Osteocyte (in vitro differentiated cells): Measurements from ENCODE around the gene CHCT1. TPM values are rescaled to one million over a fixed set of nuclear protein-coding genes. Genes with fewer than 3 reads are reported as not detected.
A peak's percentile ranks its signal among the peaks of the same experiment; 100 is the strongest.
"Not testable (repeated sequence)": the region's sequence is repeated elsewhere in the genome, so short reads cannot be mapped to it uniquely, and the experiment has no call there.

Source experiments
- DNase-seq: peaks from one replicate; pipeline ENCODE4 v3.0.0; 2021; ENCODE audit warnings: mixed read lengths; ENCODE audit not compliant: unreplicated experiment; ENCODE audit errors: extremely low spot score
- H3K27ac Mint-ChIP-seq: one replicate; pipeline ENCODE4 v1.8.0; 2021; ENCODE audit warnings: mild to moderate bottlenecking, mixed read lengths; ENCODE audit not compliant: unreplicated experiment
- H3K27me3 Mint-ChIP-seq: one replicate; pipeline ENCODE4 v1.8.0; 2021; ENCODE audit warnings: mixed read lengths; ENCODE audit not compliant: unreplicated experiment
- H3K36me3 Mint-ChIP-seq: one replicate; pipeline ENCODE4 v1.8.0; 2021; ENCODE audit warnings: mixed read lengths; ENCODE audit not compliant: unreplicated experiment
- H3K4me1 Mint-ChIP-seq: one replicate; pipeline ENCODE4 v1.8.0; 2021; ENCODE audit warnings: mixed read lengths; ENCODE audit not compliant: unreplicated experiment
- H3K4me3 Mint-ChIP-seq: one replicate; pipeline ENCODE4 v1.8.0; 2021; ENCODE audit warnings: mild to moderate bottlenecking, moderate library complexity, mixed read lengths; ENCODE audit not compliant: unreplicated experiment
- H3K9me3 Mint-ChIP-seq: one replicate; pipeline ENCODE4 v1.8.0; 2021; ENCODE audit warnings: mixed read lengths; ENCODE audit not compliant: unreplicated experiment
- long read RNA-seq: library from polyadenylated mRNA; unstranded; transcript quantifications from one replicate; pipeline ENCODE4 v2.0.0, GENCODE V29; 2021
- total RNA-seq: library from RNA; stranded (reverse); gene quantifications from 2 replicates; pipeline ENCODE4 v1.2.1, GENCODE V29; 2021
- TF ChIP-seq, protein P1 (sequence below): fragments of 200-600 bp; sonication (generic); IDR thresholded peaks from 2 replicates; pipeline ENCODE4 v1.5.0; 2021; ENCODE audit warnings: antibody characterized with exemption, mild to moderate bottlenecking, moderate library complexity

Gene CHCT1
- not detected in 2 replicates for total RNA-seq
- long read RNA-seq = 0 reads

DNA sequence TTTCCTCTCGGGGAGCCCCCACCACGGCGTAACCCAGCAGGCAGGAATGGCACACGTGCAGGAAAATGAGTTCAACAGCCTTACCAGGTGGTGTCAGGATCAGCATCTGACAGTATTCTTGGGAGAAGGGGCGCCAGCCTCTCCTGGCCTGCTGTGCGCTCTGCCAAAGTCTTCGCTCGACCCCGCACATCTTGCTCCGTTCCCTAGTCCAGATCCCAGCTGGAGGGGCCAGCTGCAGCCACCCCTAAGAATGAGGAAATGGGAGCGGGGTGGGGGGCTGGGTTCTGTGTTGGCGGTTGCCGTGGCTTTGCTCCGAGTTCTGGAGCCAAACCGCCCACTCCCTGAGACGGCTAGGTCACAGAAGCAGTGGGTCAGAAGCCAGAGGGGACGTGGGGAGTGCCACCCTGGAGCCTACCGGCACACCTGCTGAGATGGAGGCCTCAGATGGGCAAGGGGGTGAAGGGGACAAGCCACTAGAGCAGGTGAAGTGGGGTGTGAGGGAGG, at the start of gene CHCT1:
Gene CHCT1 (plus strand): TSS at position 328 of the 504 bp plus-strand sequence. CDS start 104 bp downstream, at position 432.
- H3K4me3 Mint-ChIP-seq = peak within 1 kb of the TSS; percentile 70
- no peaks in the 10 kb centered on the region for H3K9me3 Mint-ChIP-seq
- TF ChIP-seq, protein P1, sequence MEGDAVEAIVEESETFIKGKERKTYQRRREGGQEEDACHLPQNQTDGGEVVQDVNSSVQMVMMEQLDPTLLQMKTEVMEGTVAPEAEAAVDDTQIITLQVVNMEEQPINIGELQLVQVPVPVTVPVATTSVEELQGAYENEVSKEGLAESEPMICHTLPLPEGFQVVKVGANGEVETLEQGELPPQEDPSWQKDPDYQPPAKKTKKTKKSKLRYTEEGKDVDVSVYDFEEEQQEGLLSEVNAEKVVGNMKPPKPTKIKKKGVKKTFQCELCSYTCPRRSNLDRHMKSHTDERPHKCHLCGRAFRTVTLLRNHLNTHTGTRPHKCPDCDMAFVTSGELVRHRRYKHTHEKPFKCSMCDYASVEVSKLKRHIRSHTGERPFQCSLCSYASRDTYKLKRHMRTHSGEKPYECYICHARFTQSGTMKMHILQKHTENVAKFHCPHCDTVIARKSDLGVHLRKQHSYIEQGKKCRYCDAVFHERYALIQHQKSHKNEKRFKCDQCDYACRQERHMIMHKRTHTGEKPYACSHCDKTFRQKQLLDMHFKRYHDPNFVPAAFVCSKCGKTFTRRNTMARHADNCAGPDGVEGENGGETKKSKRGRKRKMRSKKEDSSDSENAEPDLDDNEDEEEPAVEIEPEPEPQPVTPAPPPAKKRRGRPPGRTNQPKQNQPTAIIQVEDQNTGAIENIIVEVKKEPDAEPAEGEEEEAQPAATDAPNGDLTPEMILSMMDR = no peak
- no peak within 1 kb of the TSS for H3K27ac Mint-ChIP-seq
- peaks cover 9% of the 10 kb centered on the region for H3K4me1 Mint-ChIP-seq
- no peaks in the 10 kb centered on the region for H3K27me3 Mint-ChIP-seq
- no peak for DNase-seq
- no peaks in the 10 kb centered on the region for H3K36me3 Mint-ChIP-seq

DNA sequence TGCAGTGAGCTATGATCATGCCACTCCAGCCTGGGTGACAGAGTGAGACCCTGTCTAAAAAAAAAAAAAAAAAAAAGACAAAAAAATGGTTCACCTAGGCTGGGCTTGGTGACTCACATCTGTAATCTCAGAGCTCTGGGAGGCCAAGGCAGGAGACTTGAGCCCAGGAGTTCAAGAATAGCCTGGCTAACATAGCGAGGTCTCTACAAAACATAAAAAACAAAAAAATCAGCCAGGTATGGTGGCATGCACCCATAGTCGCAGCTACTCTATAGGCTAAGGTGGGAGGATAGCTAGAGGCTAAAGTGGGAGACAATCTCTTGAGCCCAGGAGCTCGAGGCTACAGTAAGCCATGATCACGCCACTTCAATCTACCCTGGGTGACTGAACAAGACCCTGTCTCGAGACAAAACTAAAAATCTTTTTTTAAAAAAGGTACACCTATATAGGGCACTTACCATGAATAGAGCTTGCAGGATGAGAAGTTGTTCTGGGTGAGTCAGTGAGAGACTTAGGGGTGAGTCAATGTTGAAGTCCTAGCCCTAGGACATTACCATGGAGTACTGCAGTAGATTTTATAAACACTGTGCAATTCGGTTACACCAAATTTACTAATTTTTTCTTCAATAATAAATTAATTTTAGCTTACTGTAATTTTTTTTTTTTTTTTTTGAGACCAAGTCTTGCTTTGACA, 49.4 kb upstream of the CHCT1 start:
- H3K9me3 Mint-ChIP-seq = no peaks in the 10 kb centered on the region
- H3K4me3 Mint-ChIP-seq = no peak overlapping the region
- no peaks in the 10 kb centered on the region for H3K27me3 Mint-ChIP-seq
- peaks cover 6% of the 10 kb centered on the region for H3K36me3 Mint-ChIP-seq
- H3K4me1 Mint-ChIP-seq = peaks cover 11% of the 10 kb centered on the region
- DNase-seq = no peak
- TF ChIP-seq, protein P1 = no peak
- no peak overlapping the region for H3K27ac Mint-ChIP-seq

DNA sequence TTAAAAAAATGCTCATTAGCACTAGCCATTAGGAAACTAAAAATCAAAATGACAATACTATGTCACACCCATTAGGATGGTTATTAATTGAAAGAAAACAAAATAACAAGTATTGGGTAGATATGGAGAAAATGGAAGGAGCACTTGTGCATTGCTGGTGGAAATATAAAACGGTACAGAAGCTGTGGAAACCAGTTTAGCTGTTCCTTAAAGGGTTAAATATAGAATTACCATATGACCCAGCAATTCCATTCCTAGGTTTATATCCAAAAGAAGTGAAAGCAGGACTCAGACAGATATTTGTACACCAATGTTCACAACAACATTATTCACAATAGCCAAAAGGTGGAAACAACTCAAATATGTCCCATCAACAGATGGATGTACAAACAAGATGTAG, 44.1 kb upstream of the CHCT1 start:
- not testable (repeated sequence) for H3K4me3 Mint-ChIP-seq, H3K27me3 Mint-ChIP-seq, H3K27ac Mint-ChIP-seq

DNA sequence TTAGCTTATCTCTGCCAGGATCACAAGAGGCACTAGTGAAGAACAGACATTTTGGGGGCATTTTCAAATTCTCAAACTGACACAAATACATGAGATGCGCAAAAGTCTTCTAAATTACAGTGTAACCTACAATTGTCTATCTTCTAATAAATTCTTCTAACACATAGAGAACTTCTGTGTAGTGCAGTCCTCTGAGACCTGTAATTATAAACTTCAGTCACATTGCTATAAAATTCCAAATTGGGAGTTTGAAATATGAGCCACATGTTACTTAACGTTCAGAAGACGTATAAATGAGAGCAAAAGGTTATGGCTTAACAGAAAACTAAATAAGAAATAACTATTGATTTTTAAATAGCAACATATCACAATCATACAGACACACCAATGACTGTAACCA, 42.8 kb upstream of the CHCT1 start:
- H3K4me1 Mint-ChIP-seq, H3K4me3 Mint-ChIP-seq, H3K36me3 Mint-ChIP-seq, DNase-seq, H3K27me3 Mint-ChIP-seq, H3K9me3 Mint-ChIP-seq, H3K27ac Mint-ChIP-seq: not testable (repeated sequence)

More for the DNA sequence above, 44.1 kb upstream of the CHCT1 start:
- H3K9me3 Mint-ChIP-seq, H3K4me1 Mint-ChIP-seq, DNase-seq, H3K36me3 Mint-ChIP-seq: not testable (repeated sequence)

DNA sequence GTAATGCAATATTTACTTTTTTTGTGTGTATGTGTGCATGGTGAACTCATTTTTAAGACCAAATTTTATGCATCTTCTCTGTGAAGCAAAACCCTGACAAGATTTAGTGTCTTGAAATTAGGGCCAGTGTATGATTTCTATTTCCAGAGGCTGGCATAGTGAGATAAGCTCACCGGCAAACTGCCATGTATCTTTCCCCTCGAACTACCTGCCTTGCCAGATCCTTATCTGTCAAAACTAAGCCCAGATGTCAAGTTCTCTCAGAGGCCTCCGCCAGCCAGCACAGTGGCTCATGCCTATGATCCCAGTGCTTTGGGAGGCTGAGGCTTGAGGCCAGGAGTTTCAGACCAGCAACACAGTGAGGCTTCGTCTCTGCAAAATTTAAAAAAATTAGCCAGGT, 40.3 kb upstream of the CHCT1 start:
- Mint-ChIP-seq H3K27me3 (no peaks in the 10 kb centered on the region), H3K27ac (no peak overlapping the region), H3K9me3 (no peaks in the 10 kb centered on the region), H3K4me1 (peaks cover 24% of the 10 kb centered on the region), H3K36me3 (peaks cover 3% of the 10 kb centered on the region), H3K4me3 (no peak overlapping the region)
- TF ChIP-seq, protein P1 = no peak
- DNase-seq = no peak

DNA sequence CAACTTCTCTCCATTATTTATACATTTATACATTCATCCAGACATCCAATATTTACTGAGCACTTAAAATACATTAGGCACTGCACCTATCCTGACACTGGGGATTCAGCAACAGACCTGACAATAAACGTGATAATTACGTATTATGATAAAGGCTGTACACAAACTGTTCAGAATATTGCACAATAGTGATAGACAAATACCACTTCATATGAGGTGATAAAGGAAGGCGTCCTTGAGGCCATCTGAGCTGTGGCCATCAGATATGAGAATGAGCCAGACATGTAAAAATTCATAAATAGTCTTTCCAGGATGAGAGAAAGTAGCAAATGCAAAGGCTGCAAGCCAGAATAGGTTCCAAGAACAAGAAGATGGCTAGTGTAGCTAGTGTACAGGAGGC, 38.9 kb upstream of the CHCT1 start:
- Mint-ChIP-seq H3K27me3 (no peaks in the 10 kb centered on the region), H3K27ac (peak overlapping the region; percentile 15), H3K4me1 (peaks cover 28% of the 10 kb centered on the region), H3K36me3 (no peaks in the 10 kb centered on the region), H3K4me3 (no peak overlapping the region), H3K9me3 (no peaks in the 10 kb centered on the region)
- DNase-seq = no peak
- TF ChIP-seq, protein P1 = no peak

DNA sequence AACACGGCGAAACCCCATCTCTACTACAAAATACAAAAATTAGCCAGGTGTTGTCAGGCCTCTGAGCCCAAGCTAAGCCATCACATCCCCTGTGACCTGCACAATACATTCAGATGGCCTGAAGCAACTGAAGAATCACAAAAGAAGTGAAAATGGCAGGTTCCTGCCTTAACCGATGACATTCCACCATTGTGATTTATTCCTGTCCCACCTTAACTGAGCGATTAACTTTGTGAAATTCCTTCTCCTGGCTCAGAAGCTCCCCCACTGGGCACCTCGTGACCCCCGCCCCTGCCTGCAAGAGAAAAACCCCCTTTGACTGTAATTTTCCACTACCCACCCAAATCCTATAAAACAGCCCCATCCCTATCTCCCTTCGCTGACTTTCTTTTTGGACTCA, 37.4 kb upstream of the CHCT1 start:
- not testable (repeated sequence) for DNase-seq, H3K4me3 Mint-ChIP-seq

More for the DNA sequence above, 37.4 kb upstream of the CHCT1 start:
- not testable (repeated sequence) for H3K27ac Mint-ChIP-seq, H3K36me3 Mint-ChIP-seq, H3K9me3 Mint-ChIP-seq, H3K27me3 Mint-ChIP-seq
- peaks cover 39% of the 10 kb centered on the region for H3K4me1 Mint-ChIP-seq
